Kidney (tissue), 14 donors: ENCODE data around the gene DSC1. TPM values are rescaled to one million over a fixed set of nuclear protein-coding genes. Genes with fewer than 3 reads are reported as not detected.

Source experiments
- DNase-seq, 5 donors: peaks; one replicate each; pipeline ENCODE4 v3.0.0-alpha.2; 2013 to 2020
- FAIRE-seq: peaks from 2 replicates; lab custom pipeline; 2012; peaks lifted over from hg19 to GRCh38; lab: Jason Lieb, UNC
- H3K27ac ChIP-seq, 2 donors: one replicate each; pipeline ENCODE4 v1.7.0; 2013; ENCODE audit warnings: low read depth in 2 of 2, low read length in 2 of 2, inconsistent platforms in 1 of 2
- H3K27me3 ChIP-seq: one replicate; pipeline ENCODE4 v1.7.1; 2013; ENCODE audit warnings: low read length, inconsistent platforms; ENCODE audit not compliant: control insufficient read depth, insufficient read depth
- H3K36me3 ChIP-seq, 3 donors: one replicate each; pipeline versions ENCODE4 v1.7.0 to v1.7.1; 2013; ENCODE audit warnings: low read length in 3 of 3, control low read depth in 1 of 3, inconsistent platforms in 1 of 3; ENCODE audit not compliant: insufficient read depth in 3 of 3, control insufficient read depth in 2 of 3
- H3K4me1 ChIP-seq, 3 donors: one replicate each; pipeline versions ENCODE4 v1.7.0 to v1.7.1; 2013; ENCODE audit warnings: low read length in 3 of 3, inconsistent platforms in 1 of 3, low read depth in 1 of 3; ENCODE audit not compliant: control insufficient read depth in 2 of 3, insufficient read depth in 2 of 3
- H3K4me3 ChIP-seq, 3 donors: one replicate each; pipeline versions ENCODE4 v1.7.0 to v1.8.1; 2013; ENCODE audit warnings: low read length in 3 of 3, control low read depth in 1 of 3, inconsistent platforms in 1 of 3
- H3K9ac ChIP-seq, 3 donors: one replicate each; pipeline versions ENCODE4 v1.7.0 to v1.7.1; 2013; ENCODE audit warnings: low read length in 3 of 3, control low read depth in 1 of 3, inconsistent platforms in 1 of 3
- H3K9me3 ChIP-seq, 3 donors: one replicate each; pipeline versions ENCODE4 v1.7.0 to v1.7.1; 2013; ENCODE audit warnings: low read length in 3 of 3, control low read depth in 1 of 3, inconsistent platforms in 1 of 3; ENCODE audit not compliant: control insufficient read depth in 2 of 3, insufficient read depth in 1 of 3
- CTCF ChIP-seq: IDR thresholded peaks from 3 replicates; pipeline ENCODE4 v1.5.1; 2012; ENCODE audit warnings: mild to moderate bottlenecking, moderate library complexity, borderline replicate concordance; ENCODE audit not compliant: insufficient read depth; ENCODE audit errors: extremely low read depth
- intact Hi-C: fragments of 100-400 bp; cut with DNase I; formaldehyde crosslinking; loops from one replicate; pipeline ENCODE4 v1.11.1; 2022
- polyA plus RNA-seq: library from polyadenylated mRNA; stranded (reverse); fragments of 350-450 nt; fragmentation: Illumina TruSeq; extraction: RNeasy Lipid Tissue Mini Kit (QIAGEN cat#74804); gene quantifications from one replicate; pipeline ENCODE4 v1.2.3, GENCODE V29; 2014; ENCODE audit warnings: low read depth, low replicate concordance; ENCODE audit not compliant: insufficient read depth
- total RNA-seq: library from RNA; stranded (reverse); fragmentation: NEBNext Ultra II Directional; extraction: Animal tissue kit (Norgen Biotek cat#: 25700); gene quantifications from one replicate; pipeline ENCODE4 v1.2.1, GENCODE V29; 2021
- donor health status: control.
- donor health status: control.
- donor health status: control.
- donor health status: control.
- donor health status: control.
- donor health status: DM: yes; HTN: yes; CAD: no.
- donor health status: Normal renal cell carcinoma (clear cell type).

Gene DSC1
- total and polyA plus RNA-seq, 2 donors from 2014 or later, result not detected

DNA sequence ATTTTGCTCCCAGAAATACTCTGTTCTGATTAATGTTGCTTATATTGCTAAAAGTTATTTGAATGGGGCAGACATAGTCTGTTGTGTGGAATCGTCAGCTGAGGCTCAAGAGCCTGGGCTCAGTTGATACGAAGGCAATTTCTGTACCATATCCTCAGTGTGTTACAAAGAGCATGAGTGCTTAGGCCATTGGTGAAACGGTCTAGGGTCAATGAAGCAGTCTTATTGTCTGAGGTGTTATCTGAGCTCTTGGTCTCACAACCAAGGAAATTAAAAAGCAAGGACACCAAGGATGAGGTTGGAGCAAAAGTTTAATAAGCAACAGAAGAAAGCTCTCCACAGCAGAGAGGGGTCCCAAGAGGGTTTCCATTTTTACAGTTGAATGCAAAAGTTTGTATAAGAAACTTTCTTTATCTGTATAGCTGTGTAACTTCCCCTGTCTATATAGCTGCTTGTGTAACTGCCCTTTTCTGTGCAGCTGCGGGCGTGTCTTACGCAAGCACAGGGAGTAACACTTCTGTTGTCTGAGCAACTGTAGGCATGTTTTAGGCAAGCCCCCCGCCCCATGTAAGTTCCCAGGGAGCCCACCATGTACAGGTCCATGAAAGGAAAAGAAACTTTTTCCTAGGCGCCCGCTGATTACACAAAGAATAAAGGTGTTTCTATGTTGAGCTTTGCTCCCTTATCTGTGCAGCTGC, 40.6 kb upstream of the DSC1 start:
- TF ChIP-seq CTCF, result no peak
- Histone ChIP-seq H3K36me3 (no peaks in the 10 kb centered on the region), H3K4me1 (peaks cover 0 to 6% (median 0%) of the 10 kb centered on the region in 3 donors), H3K27ac (no peak overlapping the region), H3K4me3 (no peak overlapping the region), H3K9me3 (no peaks in the 10 kb centered on the region), H3K27me3 (no peaks in the 10 kb centered on the region), H3K9ac (no peak overlapping the region)
- FAIRE-seq (no peak), DNase-seq (peak in 2 of 5 donors; percentile 12 to 61)
- intact Hi-C loops, result no loop called here

- H3K9ac ChIP-seq, result no peak overlapping the region
- FAIRE-seq, result no peak
- DNase-seq, result no peak
- H3K27me3 ChIP-seq, result no peaks in the 10 kb centered on the region
- H3K9me3 ChIP-seq, result no peaks in the 10 kb centered on the region
- TF ChIP-seq CTCF, result no peak
- H3K27ac ChIP-seq, result no peak overlapping the region
- H3K36me3 ChIP-seq, result no peaks in the 10 kb centered on the region
- H3K4me3 ChIP-seq, result no peak overlapping the region
- H3K4me1 ChIP-seq, result no peaks in the 10 kb centered on the region
- intact Hi-C loops, result no loop called here
These were observed 36.6 kb upstream of the DSC1 start for GRCh38 chr18:31199190-31199769.

- H3K4me3 ChIP-seq, result no peak overlapping the region
- no peaks in the 10 kb centered on the region for H3K9me3 ChIP-seq
- TF ChIP-seq CTCF, result no peak
- no peaks in the 10 kb centered on the region for H3K36me3 ChIP-seq
- no peak overlapping the region for H3K9ac ChIP-seq
- H3K27ac ChIP-seq, result no peak overlapping the region
- no peaks in the 10 kb centered on the region for H3K4me1 ChIP-seq
- FAIRE-seq (no peak), DNase-seq (no peak)
- H3K27me3 ChIP-seq, result no peaks in the 10 kb centered on the region
- intact Hi-C loops, result no loop called here
These were observed 35.0 kb upstream of the DSC1 start for GRCh38 chr18:31197676-31198075.

DNA sequence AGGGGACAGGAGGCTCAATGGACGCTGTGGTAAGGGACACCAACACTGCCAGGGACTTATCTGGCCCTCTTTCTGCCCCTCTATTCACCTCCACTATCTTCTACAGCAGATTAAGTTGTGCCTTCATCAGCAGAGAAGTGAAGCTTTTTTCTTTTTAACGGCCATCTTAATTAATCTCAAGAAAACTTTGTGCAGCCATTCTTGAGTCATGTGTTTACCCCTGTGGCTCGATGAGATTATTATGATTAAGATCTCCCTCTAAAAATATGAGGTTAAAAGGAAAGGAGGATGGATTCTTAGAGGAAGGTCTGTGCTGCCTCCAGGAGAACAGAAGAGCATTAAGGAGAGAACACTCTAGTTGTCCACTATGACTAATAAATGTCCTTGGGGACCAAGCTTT, 32.4 kb upstream of the DSC1 start:
- Histone ChIP-seq H3K9me3 (no peaks in the 10 kb centered on the region), H3K36me3 (no peaks in the 10 kb centered on the region), H3K9ac (no peak overlapping the region), H3K4me1 (no peaks in the 10 kb centered on the region), H3K27me3 (no peaks in the 10 kb centered on the region), H3K4me3 (no peak overlapping the region), H3K27ac (no peak overlapping the region)
- DNase-seq, result no peak
- FAIRE-seq, result no peak
- TF ChIP-seq CTCF, result no peak
- intact Hi-C loops, result no loop called here
